SK-N-SH treated with all-trans-retinoic acid at 6 μM for 48 hours (cell line): ENCODE results near the gene CNNM1.

Experiments
- ATAC-seq: fragments of 200-7000 bp; cut with Tn5 transposase; 3 replicates; pipeline ENCODE4 v1.9.1; 2020; ENCODE audit warnings: mild to moderate bottlenecking, moderate library complexity
- ARNTL ChIP-seq: fragments of 450-650 bp; formaldehyde crosslinking; IDR thresholded peaks from 2 replicates; pipeline ENCODE4 v1.5.0; 2020; ENCODE audit warnings: low read depth, mild to moderate bottlenecking, moderate library complexity, borderline replicate concordance
- BACH2 ChIP-seq: fragments of 250-450 bp; sonication (Bioruptor Pico); IDR thresholded peaks from 2 replicates; pipeline ENCODE4 v1.9.0; 2021; ENCODE audit warnings: mild to moderate bottlenecking, borderline replicate concordance
- CSDC2 ChIP-seq: fragments of 250-450 bp; sonication (Bioruptor Pico); IDR thresholded peaks from 2 replicates; pipeline ENCODE4 v1.5.0; 2020; ENCODE audit warnings: mild to moderate bottlenecking, moderate library complexity
- GLIS3 ChIP-seq: fragments of 250-450 bp; sonication (Bioruptor Pico); IDR thresholded peaks from 2 replicates; pipeline ENCODE4 v1.5.0; 2020; ENCODE audit warnings: mild to moderate bottlenecking, moderate library complexity
- ISL1 ChIP-seq: fragments of 250-450 bp; sonication (Bioruptor Pico); IDR thresholded peaks from 2 replicates; pipeline ENCODE4 v2.1.2; 2022; ENCODE audit warnings: mild to moderate bottlenecking, moderate library complexity
- OSR1 ChIP-seq: fragments of 250-450 bp; sonication (Bioruptor Pico); IDR thresholded peaks from 2 replicates; pipeline ENCODE4 v1.8.0; 2022; ENCODE audit warnings: moderate library complexity, mild to moderate bottlenecking, inconsistent platforms
- PPARA ChIP-seq: fragments of 250-450 bp; sonication (Bioruptor Pico); IDR thresholded peaks from 2 replicates; pipeline ENCODE4 v1.5.0; 2020; ENCODE audit warnings: mild to moderate bottlenecking, borderline replicate concordance
- RARB ChIP-seq: fragments of 250-450 bp; sonication (Bioruptor Pico); IDR thresholded peaks from 2 replicates; pipeline ENCODE4 v1.8.0; 2021; ENCODE audit warnings: mild to moderate bottlenecking, moderate library complexity
- SNAI2 ChIP-seq: fragments of 250-450 bp; sonication (Bioruptor Pico); IDR thresholded peaks from 2 replicates; pipeline ENCODE4 v1.5.0; 2020; ENCODE audit warnings: mild to moderate bottlenecking, moderate library complexity
- TCF4 ChIP-seq: fragments of 250-450 bp; sonication (Bioruptor Pico); IDR thresholded peaks from 2 replicates; pipeline ENCODE4 v1.8.0; 2021; ENCODE audit warnings: mild to moderate bottlenecking, moderate library complexity, borderline replicate concordance
- TOX ChIP-seq: fragments of 250-450 bp; sonication (Bioruptor Pico); IDR thresholded peaks from 2 replicates; pipeline ENCODE4 v1.8.0; 2021; ENCODE audit warnings: mild to moderate bottlenecking, moderate library complexity, borderline replicate concordance
- ZC3H10 ChIP-seq: fragments of 250-450 bp; sonication (Bioruptor Pico); IDR thresholded peaks from 2 replicates; pipeline ENCODE4 v1.5.1; 2021; ENCODE audit warnings: mild to moderate bottlenecking, moderate library complexity
- ZFP3 ChIP-seq: fragments of 250-450 bp; sonication (Bioruptor Pico); IDR thresholded peaks from 2 replicates; pipeline ENCODE4 v1.5.0; 2020; ENCODE audit warnings: mild to moderate bottlenecking, moderate library complexity
- ZNF70 ChIP-seq: fragments of 450-650 bp; formaldehyde crosslinking; IDR thresholded peaks from 2 replicates; pipeline ENCODE4 v1.5.0; 2020; ENCODE audit warnings: mild to moderate bottlenecking, moderate library complexity
- ZNF8 ChIP-seq: fragments of 450-650 bp; formaldehyde crosslinking; IDR thresholded peaks from 2 replicates; pipeline ENCODE4 v1.5.0; 2020; ENCODE audit warnings: mild to moderate bottlenecking, moderate library complexity
- TF ChIP-seq, protein P1 (sequence below): fragments of 250-450 bp; sonication (Bioruptor Pico); IDR thresholded peaks from 2 replicates; pipeline ENCODE4 v1.5.1; 2020; ENCODE audit warnings: low read depth, mild to moderate bottlenecking, moderate library complexity
- TF ChIP-seq, protein P2 (sequence below): fragments of 250-450 bp; sonication (Bioruptor Pico); IDR thresholded peaks from 2 replicates; pipeline ENCODE4 v1.8.0; 2020; ENCODE audit warnings: mild to moderate bottlenecking, moderate library complexity, borderline replicate concordance
- TF ChIP-seq, protein P3 (sequence below): fragments of 250-450 bp; sonication (Bioruptor Pico); IDR thresholded peaks from 2 replicates; pipeline ENCODE4 v1.5.1; 2021; ENCODE audit warnings: mild to moderate bottlenecking, moderate library complexity
- TF ChIP-seq, protein P4 (sequence below): fragments of 250-450 bp; sonication (Bioruptor Pico); IDR thresholded peaks from 2 replicates; pipeline ENCODE4 v1.5.0; 2020; ENCODE audit warnings: mild to moderate bottlenecking, moderate library complexity

Gene CNNM1

DNA sequence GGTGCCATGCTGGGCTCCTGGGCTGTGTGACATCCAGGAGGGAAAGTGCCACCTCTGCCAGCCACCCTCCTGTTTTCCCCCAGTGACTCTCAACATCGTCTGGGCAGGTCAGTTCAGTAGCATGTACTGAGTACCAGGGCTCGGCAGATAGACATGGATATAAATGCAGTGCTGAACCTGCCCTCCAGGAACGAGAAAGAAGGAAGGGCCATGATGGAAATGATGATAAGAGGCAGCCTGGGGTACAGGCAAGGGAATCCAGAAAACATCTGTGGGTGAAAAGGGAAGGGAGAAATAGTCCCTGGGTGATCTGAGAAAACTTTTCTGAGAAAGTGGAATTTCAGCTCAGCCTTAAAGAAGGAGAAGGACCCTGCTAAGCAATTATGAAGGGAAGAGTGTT is 12.1 kb downstream of the CNNM1 start:
- no peak for ATAC-seq
- no peak for TF ChIP-seq SNAI2
- TF ChIP-seq ISL1 = no peak
- TF ChIP-seq ARNTL (CRISPR knock-in tag) = no peak
- no peak for TF ChIP-seq PPARA (CRISPR knock-in tag)
- TF ChIP-seq, protein P1, sequence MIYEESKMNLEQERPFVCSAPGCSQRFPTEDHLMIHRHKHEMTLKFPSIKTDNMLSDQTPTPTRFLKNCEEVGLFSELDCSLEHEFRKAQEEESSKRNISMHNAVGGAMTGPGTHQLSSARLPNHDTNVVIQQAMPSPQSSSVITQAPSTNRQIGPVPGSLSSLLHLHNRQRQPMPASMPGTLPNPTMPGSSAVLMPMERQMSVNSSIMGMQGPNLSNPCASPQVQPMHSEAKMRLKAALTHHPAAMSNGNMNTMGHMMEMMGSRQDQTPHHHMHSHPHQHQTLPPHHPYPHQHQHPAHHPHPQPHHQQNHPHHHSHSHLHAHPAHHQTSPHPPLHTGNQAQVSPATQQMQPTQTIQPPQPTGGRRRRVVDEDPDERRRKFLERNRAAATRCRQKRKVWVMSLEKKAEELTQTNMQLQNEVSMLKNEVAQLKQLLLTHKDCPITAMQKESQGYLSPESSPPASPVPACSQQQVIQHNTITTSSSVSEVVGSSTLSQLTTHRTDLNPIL = no peak
- no peak for TF ChIP-seq ZNF70 (CRISPR knock-in tag)
- TF ChIP-seq ZNF8 (CRISPR knock-in tag) = no peak
- TF ChIP-seq TOX = no peak
- TF ChIP-seq OSR1 (CRISPR knock-in tag) = no peak
- no peak for TF ChIP-seq GLIS3 (CRISPR knock-in tag)
- TF ChIP-seq CSDC2 (CRISPR knock-in tag) = no peak
- TF ChIP-seq RARB (CRISPR knock-in tag) = no peak
- TF ChIP-seq, protein P2, sequence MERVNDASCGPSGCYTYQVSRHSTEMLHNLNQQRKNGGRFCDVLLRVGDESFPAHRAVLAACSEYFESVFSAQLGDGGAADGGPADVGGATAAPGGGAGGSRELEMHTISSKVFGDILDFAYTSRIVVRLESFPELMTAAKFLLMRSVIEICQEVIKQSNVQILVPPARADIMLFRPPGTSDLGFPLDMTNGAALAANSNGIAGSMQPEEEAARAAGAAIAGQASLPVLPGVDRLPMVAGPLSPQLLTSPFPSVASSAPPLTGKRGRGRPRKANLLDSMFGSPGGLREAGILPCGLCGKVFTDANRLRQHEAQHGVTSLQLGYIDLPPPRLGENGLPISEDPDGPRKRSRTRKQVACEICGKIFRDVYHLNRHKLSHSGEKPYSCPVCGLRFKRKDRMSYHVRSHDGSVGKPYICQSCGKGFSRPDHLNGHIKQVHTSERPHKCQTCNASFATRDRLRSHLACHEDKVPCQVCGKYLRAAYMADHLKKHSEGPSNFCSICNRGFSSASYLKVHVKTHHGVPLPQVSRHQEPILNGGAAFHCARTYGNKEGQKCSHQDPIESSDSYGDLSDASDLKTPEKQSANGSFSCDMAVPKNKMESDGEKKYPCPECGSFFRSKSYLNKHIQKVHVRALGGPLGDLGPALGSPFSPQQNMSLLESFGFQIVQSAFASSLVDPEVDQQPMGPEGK (CRISPR knock-in tag) = no peak
- TF ChIP-seq, protein P3, sequence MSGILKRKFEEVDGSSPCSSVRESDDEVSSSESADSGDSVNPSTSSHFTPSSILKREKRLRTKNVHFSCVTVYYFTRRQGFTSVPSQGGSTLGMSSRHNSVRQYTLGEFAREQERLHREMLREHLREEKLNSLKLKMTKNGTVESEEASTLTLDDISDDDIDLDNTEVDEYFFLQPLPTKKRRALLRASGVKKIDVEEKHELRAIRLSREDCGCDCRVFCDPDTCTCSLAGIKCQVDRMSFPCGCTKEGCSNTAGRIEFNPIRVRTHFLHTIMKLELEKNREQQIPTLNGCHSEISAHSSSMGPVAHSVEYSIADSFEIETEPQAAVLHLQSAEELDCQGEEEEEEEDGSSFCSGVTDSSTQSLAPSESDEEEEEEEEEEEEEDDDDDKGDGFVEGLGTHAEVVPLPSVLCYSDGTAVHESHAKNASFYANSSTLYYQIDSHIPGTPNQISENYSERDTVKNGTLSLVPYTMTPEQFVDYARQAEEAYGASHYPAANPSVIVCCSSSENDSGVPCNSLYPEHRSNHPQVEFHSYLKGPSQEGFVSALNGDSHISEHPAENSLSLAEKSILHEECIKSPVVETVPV (CRISPR knock-in tag) = no peak

DNA sequence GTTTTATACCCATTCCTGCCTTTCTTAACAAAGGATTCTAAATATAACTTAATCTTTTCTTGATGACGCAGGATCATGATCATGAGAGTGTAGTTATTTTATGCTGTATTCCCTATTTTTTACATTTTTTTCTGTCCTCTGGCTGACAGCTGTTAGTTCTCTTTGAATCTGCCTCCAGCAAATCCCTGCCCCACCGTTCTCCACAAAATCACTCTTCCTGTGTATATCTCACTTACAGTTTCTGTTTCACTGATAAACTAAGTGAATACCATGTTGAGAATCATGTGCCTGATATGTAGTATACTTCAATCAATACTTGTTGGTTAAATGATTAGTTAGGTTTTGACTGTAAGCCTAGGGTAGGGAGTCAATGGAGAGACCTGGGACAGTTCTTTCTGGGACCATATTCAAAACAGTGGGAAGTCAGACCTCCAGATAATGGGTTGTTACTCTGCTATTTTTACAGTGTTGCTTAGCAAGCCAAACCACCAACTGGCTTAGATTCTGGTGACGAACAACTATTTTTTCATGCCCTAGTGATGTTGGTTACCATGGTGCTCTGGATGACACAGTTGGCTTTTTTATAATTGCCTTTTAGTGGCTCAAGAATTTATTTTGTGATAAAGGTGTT is 12.8 kb downstream of the CNNM1 start:
- no peak for TF ChIP-seq TOX
- no peak for TF ChIP-seq OSR1 (CRISPR knock-in tag)
- no peak for TF ChIP-seq RARB (CRISPR knock-in tag)
- TF ChIP-seq, all 23 proteins: peak for 0
- ATAC-seq = no peak

DNA sequence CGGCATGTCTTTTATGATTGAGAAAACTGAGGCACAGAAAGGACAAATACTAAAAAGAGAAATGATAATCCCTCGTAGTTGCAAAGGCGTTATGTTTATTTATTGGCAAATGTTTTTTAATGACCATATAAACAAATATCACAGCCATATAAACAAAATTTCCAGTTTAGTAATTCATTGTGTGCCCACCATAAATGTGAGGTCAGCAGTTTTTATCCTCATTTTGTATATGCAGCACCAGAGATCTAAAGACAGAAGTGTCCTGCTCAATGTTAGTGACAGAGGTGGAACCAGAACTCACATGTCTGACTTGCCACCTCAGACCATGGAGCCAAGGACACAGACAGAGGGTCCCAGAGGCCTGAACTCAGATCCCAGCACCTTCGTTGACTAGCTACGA is 14.1 kb downstream of the CNNM1 start:
- no peak for TF ChIP-seq ISL1
- no peak for TF ChIP-seq TCF4 (CRISPR knock-in tag)
- TF ChIP-seq BACH2 (CRISPR knock-in tag) = no peak
- TF ChIP-seq OSR1 (CRISPR knock-in tag) = no peak
- no peak for TF ChIP-seq ZNF8 (CRISPR knock-in tag)

DNA sequence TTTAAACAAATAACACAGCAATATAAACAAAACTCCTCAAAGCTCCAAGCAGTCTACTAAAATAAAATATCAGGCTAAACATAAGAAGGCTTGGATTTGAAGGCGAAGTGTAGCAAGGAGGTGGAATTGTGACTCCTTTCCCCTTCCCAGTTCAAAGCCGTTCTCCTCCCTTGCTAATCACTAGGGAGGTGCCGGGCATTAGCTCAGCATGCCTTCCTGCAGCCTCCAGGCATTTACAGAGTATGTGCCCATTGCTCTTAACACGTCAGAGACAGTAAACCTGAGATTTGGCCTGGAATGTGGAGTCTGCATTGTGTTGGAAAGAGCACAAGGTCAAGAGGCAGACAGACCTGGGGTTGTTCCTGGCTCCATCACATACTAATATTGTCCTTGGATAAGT is 15.6 kb downstream of the CNNM1 start:
- TF ChIP-seq OSR1 (CRISPR knock-in tag) (no peak), TCF4 (CRISPR knock-in tag) (no peak), ISL1 (no peak), SNAI2 (no peak), ZC3H10 (CRISPR knock-in tag) (no peak), ZFP3 (CRISPR knock-in tag) (no peak), CSDC2 (CRISPR knock-in tag) (no peak), BACH2 (CRISPR knock-in tag) (no peak), TOX (no peak)
- TF ChIP-seq, protein P4, sequence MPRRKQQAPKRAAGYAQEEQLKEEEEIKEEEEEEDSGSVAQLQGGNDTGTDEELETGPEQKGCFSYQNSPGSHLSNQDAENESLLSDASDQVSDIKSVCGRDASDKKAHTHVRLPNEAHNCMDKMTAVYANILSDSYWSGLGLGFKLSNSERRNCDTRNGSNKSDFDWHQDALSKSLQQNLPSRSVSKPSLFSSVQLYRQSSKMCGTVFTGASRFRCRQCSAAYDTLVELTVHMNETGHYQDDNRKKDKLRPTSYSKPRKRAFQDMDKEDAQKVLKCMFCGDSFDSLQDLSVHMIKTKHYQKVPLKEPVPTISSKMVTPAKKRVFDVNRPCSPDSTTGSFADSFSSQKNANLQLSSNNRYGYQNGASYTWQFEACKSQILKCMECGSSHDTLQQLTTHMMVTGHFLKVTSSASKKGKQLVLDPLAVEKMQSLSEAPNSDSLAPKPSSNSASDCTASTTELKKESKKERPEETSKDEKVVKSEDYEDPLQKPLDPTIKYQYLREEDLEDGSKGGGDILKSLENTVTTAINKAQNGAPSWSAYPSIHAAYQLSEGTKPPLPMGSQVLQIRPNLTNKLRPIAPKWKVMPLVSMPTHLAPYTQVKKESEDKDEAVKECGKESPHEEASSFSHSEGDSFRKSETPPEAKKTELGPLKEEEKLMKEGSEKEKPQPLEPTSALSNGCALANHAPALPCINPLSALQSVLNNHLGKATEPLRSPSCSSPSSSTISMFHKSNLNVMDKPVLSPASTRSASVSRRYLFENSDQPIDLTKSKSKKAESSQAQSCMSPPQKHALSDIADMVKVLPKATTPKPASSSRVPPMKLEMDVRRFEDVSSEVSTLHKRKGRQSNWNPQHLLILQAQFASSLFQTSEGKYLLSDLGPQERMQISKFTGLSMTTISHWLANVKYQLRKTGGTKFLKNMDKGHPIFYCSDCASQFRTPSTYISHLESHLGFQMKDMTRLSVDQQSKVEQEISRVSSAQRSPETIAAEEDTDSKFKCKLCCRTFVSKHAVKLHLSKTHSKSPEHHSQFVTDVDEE (CRISPR knock-in tag) = no peak
- no peak for ATAC-seq

More for the DNA sequence above, 14.1 kb downstream of the CNNM1 start:
- ATAC-seq = no peak

DNA sequence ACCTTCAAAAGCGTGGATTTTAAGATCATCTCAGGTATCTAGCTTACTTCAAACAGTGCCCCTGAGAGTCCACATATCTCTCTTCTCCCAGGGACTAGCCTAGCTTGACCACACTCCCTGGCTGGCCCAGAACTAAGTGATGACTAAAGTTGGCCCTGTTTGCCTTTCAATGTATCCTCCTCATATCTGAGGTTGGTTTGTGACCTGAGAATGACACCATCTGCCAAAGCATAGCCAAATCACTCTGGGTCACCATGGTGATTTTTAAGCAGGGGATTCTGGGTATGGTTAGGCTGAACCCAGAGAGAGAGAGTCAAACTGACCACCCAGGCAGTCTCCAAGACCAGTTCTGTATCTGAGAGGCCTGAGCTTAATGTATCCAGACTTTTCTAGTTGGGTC is 16.2 kb downstream of the CNNM1 start:
- ATAC-seq = no peak
- TF ChIP-seq ISL1 = no peak
- TF ChIP-seq RARB (CRISPR knock-in tag) = no peak
- TF ChIP-seq, protein P1 = no peak
- TF ChIP-seq, protein P2 (CRISPR knock-in tag) = no peak
- no peak for TF ChIP-seq BACH2 (CRISPR knock-in tag)
- TF ChIP-seq, protein P3 (CRISPR knock-in tag) = no peak
- no peak for TF ChIP-seq GLIS3 (CRISPR knock-in tag)
- no peak for TF ChIP-seq PPARA (CRISPR knock-in tag)
